ENCODE measurements around the gene OTOGL. TPM values are rescaled to one million over a fixed set of nuclear protein-coding genes. Genes with fewer than 3 reads are reported as not detected.

The OTOGL gene
- total RNA-seq, 4 donors from 2014 or later: 0.04 to 0.57 (median 0.23) TPM; not detected in 1

- H3K4me1 ChIP-seq: no peaks in the 10 kb centered on the region
- intact Hi-C loops (cut with DNase I): no loop called here
- H3K27me3 ChIP-seq: no peaks in the 10 kb centered on the region
- H3K27ac ChIP-seq: no peak overlapping the region
- 46 to 79% methylated on average over 2 of the region's 2 CpGs for WGBS, 2 donors
- no peak for TF ChIP-seq POLR2A (IDR thresholded peaks at IDR 0.05)
- TF ChIP-seq, protein P1, sequence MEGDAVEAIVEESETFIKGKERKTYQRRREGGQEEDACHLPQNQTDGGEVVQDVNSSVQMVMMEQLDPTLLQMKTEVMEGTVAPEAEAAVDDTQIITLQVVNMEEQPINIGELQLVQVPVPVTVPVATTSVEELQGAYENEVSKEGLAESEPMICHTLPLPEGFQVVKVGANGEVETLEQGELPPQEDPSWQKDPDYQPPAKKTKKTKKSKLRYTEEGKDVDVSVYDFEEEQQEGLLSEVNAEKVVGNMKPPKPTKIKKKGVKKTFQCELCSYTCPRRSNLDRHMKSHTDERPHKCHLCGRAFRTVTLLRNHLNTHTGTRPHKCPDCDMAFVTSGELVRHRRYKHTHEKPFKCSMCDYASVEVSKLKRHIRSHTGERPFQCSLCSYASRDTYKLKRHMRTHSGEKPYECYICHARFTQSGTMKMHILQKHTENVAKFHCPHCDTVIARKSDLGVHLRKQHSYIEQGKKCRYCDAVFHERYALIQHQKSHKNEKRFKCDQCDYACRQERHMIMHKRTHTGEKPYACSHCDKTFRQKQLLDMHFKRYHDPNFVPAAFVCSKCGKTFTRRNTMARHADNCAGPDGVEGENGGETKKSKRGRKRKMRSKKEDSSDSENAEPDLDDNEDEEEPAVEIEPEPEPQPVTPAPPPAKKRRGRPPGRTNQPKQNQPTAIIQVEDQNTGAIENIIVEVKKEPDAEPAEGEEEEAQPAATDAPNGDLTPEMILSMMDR (IDR thresholded peaks at IDR 0.05): no peak
- no peak for DNase-seq
- H3K4me3 ChIP-seq: no peak overlapping the region
- H3K9me3 ChIP-seq: no peaks in the 10 kb centered on the region
- no peaks in the 10 kb centered on the region for H3K36me3 ChIP-seq
Measured at GRCh38 chr12:80058586-80058985, 40.8 kb upstream of the OTOGL start.

- Histone ChIP-seq H3K27ac (no peak overlapping the region), H3K4me1 (no peaks in the 10 kb centered on the region), H3K36me3 (no peaks in the 10 kb centered on the region), H3K4me3 (no peak overlapping the region), H3K27me3 (no peaks in the 10 kb centered on the region), H3K9me3 (no peaks in the 10 kb centered on the region)
- 65 to 74% methylated on average over 1 of the region's 1 CpG for WGBS, 2 donors
- DNase-seq: no peak
- TF ChIP-seq, protein P1 (IDR thresholded peaks at IDR 0.05): no peak
- no peak for TF ChIP-seq POLR2A (IDR thresholded peaks at IDR 0.05)
- intact Hi-C loops (cut with DNase I): no loop called here
Measured at GRCh38 chr12:80059102-80059501, 40.2 kb upstream of the OTOGL start.

- H3K4me3 ChIP-seq: no peak overlapping the region
- DNase-seq: no peak
- H3K27ac ChIP-seq: no peak overlapping the region
- H3K9me3 ChIP-seq: no peaks in the 10 kb centered on the region
- no peaks in the 10 kb centered on the region for H3K36me3 ChIP-seq
- 47 to 70% methylated on average over 2 of the region's 2 CpGs for WGBS, 2 donors
- TF ChIP-seq, protein P1 (IDR thresholded peaks at IDR 0.05): no peak
- no peak for TF ChIP-seq POLR2A (IDR thresholded peaks at IDR 0.05)
- no peaks in the 10 kb centered on the region for H3K4me1 ChIP-seq
- no peaks in the 10 kb centered on the region for H3K27me3 ChIP-seq
- intact Hi-C loops (cut with DNase I): no loop called here
Measured at GRCh38 chr12:80059875-80060274, 39.5 kb upstream of the OTOGL start.

DNA sequence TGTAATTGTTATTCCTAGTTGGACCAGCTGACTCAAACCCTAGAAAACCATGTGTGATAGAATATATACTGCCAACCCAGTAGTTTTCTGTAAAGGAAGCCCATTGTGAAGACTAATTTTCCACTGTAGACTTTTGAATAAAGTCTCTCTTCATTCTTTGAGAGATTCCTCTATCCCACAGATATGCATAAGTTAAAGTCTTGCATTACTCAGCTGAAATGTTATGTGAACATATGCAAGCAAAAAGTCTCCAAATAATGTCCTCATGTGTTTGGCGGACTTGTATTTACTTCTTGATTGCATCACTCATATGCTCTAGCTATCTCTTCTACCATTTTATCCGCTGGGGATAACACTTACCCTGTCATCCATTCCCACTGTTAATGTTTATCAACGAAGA lies 35.1 kb upstream of the OTOGL start:
- H3K4me3 ChIP-seq: no peak overlapping the region
- no peaks in the 10 kb centered on the region for H3K4me1 ChIP-seq
- TF ChIP-seq POLR2A (IDR thresholded peaks at IDR 0.05): no peak
- TF ChIP-seq, protein P1 (IDR thresholded peaks at IDR 0.05): no peak
- no peak overlapping the region for H3K27ac ChIP-seq
- no peaks in the 10 kb centered on the region for H3K9me3 ChIP-seq
- intact Hi-C loops (cut with DNase I): no loop called here
- WGBS, 2 donors: 82 to 90% methylated on average over 3 of the region's 3 CpGs
- no peaks in the 10 kb centered on the region for H3K36me3 ChIP-seq
- no peak for DNase-seq
- no peaks in the 10 kb centered on the region for H3K27me3 ChIP-seq

- intact Hi-C loops (cut with DNase I): no loop called here
- H3K4me3 ChIP-seq: no peak overlapping the region
- H3K27me3 ChIP-seq: no peaks in the 10 kb centered on the region
- H3K36me3 ChIP-seq: no peaks in the 10 kb centered on the region
- WGBS, 2 donors: 46 to 67% methylated on average over 2 of the region's 2 CpGs
- TF ChIP-seq, protein P1 (IDR thresholded peaks at IDR 0.05): no peak
- TF ChIP-seq POLR2A (IDR thresholded peaks at IDR 0.05): no peak
- H3K27ac ChIP-seq: no peak overlapping the region
- DNase-seq: no peak
- H3K4me1 ChIP-seq: no peaks in the 10 kb centered on the region
- H3K9me3 ChIP-seq: no peaks in the 10 kb centered on the region
Measured at GRCh38 chr12:80064951-80065350, 34.4 kb upstream of the OTOGL start.
